HepG2 (cell line): Measurements from ENCODE around the gene SEC14L5. TPM values are rescaled to one million over a fixed set of nuclear protein-coding genes. Genes with fewer than 3 reads are reported as not detected.

ENCODE experiments used
- ATAC-seq: fragments of 200-7000 bp; cut with Tn5 transposase; 3 replicates; pipeline ENCODE4 v1.9.1; 2020; ENCODE audit warnings: mild to moderate bottlenecking, moderate library complexity
- BruUV-seq: library from RNA; stranded (reverse); fragments of 400-500 nt; replicated peaks from 2 replicates; lab custom pipeline; 2021; lab: Mats Ljungman, UMichigan
- CTCF ChIA-PET: fragments of 300-600 bp; formaldehyde crosslinking; extraction: SDS; loops from one replicate; lab custom pipeline; 2021; ENCODE audit warnings: low total read pairs, inconsistent platforms, low intra/inter-chr PET ratio; lab: Yijun Ruan, JAX
- POLR2A ChIA-PET: fragments of 350-600 bp; sonication (Branson Sonifier 250); formaldehyde crosslinking; loops from one replicate; lab custom pipeline; 2020; ENCODE audit warnings: antibody characterized with exemption, inconsistent platforms; lab: Yijun Ruan, JAX
- DNase-seq: peaks from one replicate; pipeline ENCODE4 v3.0.0-alpha.2; 2015; ENCODE audit warnings: low spot score
- FAIRE-seq: peaks from 3 replicates; lab custom pipeline; 2011; peaks lifted over from hg19 to GRCh38; lab: Jason Lieb, UNC
- H2AFZ ChIP-seq: one replicate; pipeline ENCODE4 v1.6.1; 2011; ENCODE audit warnings: low read length, inconsistent platforms
- H3K27ac ChIP-seq: fragments of 300-600 bp; 3 replicates; pipeline ENCODE4 v1.8.0; 2011; ENCODE audit warnings: mixed run types, mild to moderate bottlenecking, mixed read lengths, low read length, inconsistent platforms; ENCODE audit not compliant: insufficient read depth; ENCODE audit errors: extremely low read length
- H3K27me3 ChIP-seq, 2 experiments: fragments of 200-600 bp in 1 of 2; 2 replicates in 1 of 2; 3 replicates in 1 of 2; pipeline versions ENCODE4 v1.6.0 to v1.8.0; 2011; ENCODE audit warnings: low read length in 2 of 2, mild to moderate bottlenecking in 2 of 2, moderate library complexity in 2 of 2, inconsistent platforms in 1 of 2; ENCODE audit not compliant: insufficient read depth in 2 of 2, control insufficient read depth in 1 of 2
- H3K36me3 ChIP-seq, 2 experiments: fragments of 200-600 bp in 1 of 2; replicated peaks in 1 of 2; 2 replicates in 1 of 2; 3 replicates in 1 of 2; pipeline versions ENCODE4 v1.5.1 to v1.8.0; 2011; ENCODE audit warnings: low read length in 2 of 2, inconsistent platforms in 1 of 2; ENCODE audit not compliant: insufficient read depth in 2 of 2, control insufficient read depth in 1 of 2
- H3K4me1 ChIP-seq: 2 replicates; pipeline ENCODE4 v1.5.1; 2012; ENCODE audit warnings: low read length, inconsistent platforms; ENCODE audit not compliant: insufficient read depth
- H3K4me2 ChIP-seq: 2 replicates; pipeline ENCODE4 v1.6.0; 2011; ENCODE audit warnings: low read depth, low read length, inconsistent platforms
- H3K4me3 ChIP-seq, 3 experiments: fragments of 200-600 bp in 1 of 3; sonication (generic), shearing (Covaris generic) in 1 of 3; replicated peaks in 1 of 3; 2 replicates each; pipeline ENCODE4 v1.5.1; 2011 to 2016; ENCODE audit warnings: low read length in 3 of 3, inconsistent platforms in 2 of 3, low read depth in 2 of 3, mild to moderate bottlenecking in 2 of 3, control low read depth in 1 of 3, mixed read lengths in 1 of 3; ENCODE audit not compliant: insufficient read depth in 1 of 3
- H3K79me2 ChIP-seq: one replicate; pipeline ENCODE4 v1.6.1; 2011; ENCODE audit warnings: low read length, inconsistent platforms; ENCODE audit not compliant: insufficient read depth
- H3K9ac ChIP-seq: 2 replicates; pipeline ENCODE4 v1.6.0; 2011; ENCODE audit warnings: mild to moderate bottlenecking, low read depth, low read length, inconsistent platforms; ENCODE audit not compliant: insufficient read depth
- H3K9me3 ChIP-seq: 2 replicates; pipeline ENCODE4 v1.5.1; 2012; ENCODE audit warnings: mild to moderate bottlenecking, low read length
- H4K20me1 ChIP-seq: 2 replicates; pipeline ENCODE4 v1.6.0; 2011; ENCODE audit warnings: inconsistent platforms, mild to moderate bottlenecking, low read length, moderate library complexity; ENCODE audit not compliant: insufficient read depth
- CEBPB ChIP-seq: IDR thresholded peaks from 2 replicates; pipeline ENCODE4 v1.6.1; 2011; ENCODE audit warnings: low read depth, low read length, improper control_type of control experiment, borderline replicate concordance
- CHD2 ChIP-seq: IDR thresholded peaks from 2 replicates; pipeline ENCODE4 v1.6.1; 2011; ENCODE audit warnings: low read depth, low read length, improper control_type of control experiment
- EP300 ChIP-seq, 3 experiments: sonication (generic) in 1 of 3; formaldehyde crosslinking in 1 of 3; IDR thresholded peaks; 2 replicates each; pipeline versions ENCODE4 v1.5.1 to v1.6.1; 2011 to 2020; ENCODE audit warnings: low read depth in 2 of 3, low read length in 2 of 3, borderline replicate concordance in 1 of 3, improper control_type of control experiment in 1 of 3, mild to moderate bottlenecking in 1 of 3, missing genetic modification reagents in 1 of 3, moderate library complexity in 1 of 3
- KDM1A ChIP-seq: IDR thresholded peaks from 2 replicates; pipeline ENCODE4 v1.6.1; 2016; ENCODE audit warnings: missing compliant biosample characterization
- NFYB ChIP-seq: sonication (generic); formaldehyde crosslinking; IDR thresholded peaks from 2 replicates; pipeline ENCODE4 v1.4.0; 2020; ENCODE audit warnings: missing genetic modification reagents
- NFYC ChIP-seq: IDR thresholded peaks from 2 replicates; pipeline ENCODE4 v1.6.1; 2016; ENCODE audit warnings: missing genetic modification reagents, missing compliant biosample characterization
- PAX8 ChIP-seq: sonication (generic); formaldehyde crosslinking; IDR thresholded peaks from 2 replicates; pipeline ENCODE4 v1.8.0; 2022; ENCODE audit warnings: mild to moderate bottlenecking, missing genetic modification reagents, borderline replicate concordance
- SCMH1 ChIP-seq: sonication (generic); formaldehyde crosslinking; IDR thresholded peaks from 2 replicates; pipeline ENCODE4 v1.9.0; 2021; ENCODE audit warnings: missing genetic modification reagents, mild to moderate bottlenecking, borderline replicate concordance
- ZNF558 ChIP-seq: sonication (generic); formaldehyde crosslinking; IDR thresholded peaks from 2 replicates; pipeline ENCODE4 v1.9.0; 2022; ENCODE audit warnings: mild to moderate bottlenecking, missing genetic modification reagents, borderline replicate concordance
- WGBS: methylation state at CpG from one replicate; pipeline ENCODE4 v1.1.6; 2017; ENCODE audit warnings: low lambda C conversion rate; 5-methylcytosine and 5-hydroxymethylcytosine counted together
- in situ Hi-C: cut with HindIII; loops from 2 replicates; pipeline ENCODE4 v1.10.0; 2017; ENCODE audit warnings: low pct_unique_long_range_greater_than_20kb; ENCODE audit not compliant: extremely low pct_ligation_motif_present
- intact Hi-C: fragments of 100-400 bp; cut with micrococcal nuclease; formaldehyde crosslinking; loops from one replicate; pipeline ENCODE4 v1.10.0; 2022; ENCODE audit not compliant: unreplicated experiment
- polyA plus RNA-seq, 8 experiments: library from polyadenylated mRNA; depleted of rRNA in 3 of 8; stranded (reverse) in 7 of 8; unstranded in 1 of 8; fragments of >200 nt; fragmentation: Illumina TruSeq in 4 of 8; extraction: Trizol in 4 of 8; gene quantifications; 2 replicates each; pipeline versions ENCODE4 v1.2.1 to v1.2.3, GENCODE V29; 2011 to 2016; ENCODE audit warnings: low read depth in 4 of 8, missing spikeins in 1 of 8, mixed read lengths in 1 of 8; ENCODE audit not compliant: insufficient read depth in 1 of 8
- total RNA-seq, 5 experiments: library from RNA; depleted of rRNA; stranded (reverse); fragments of >200 nt; fragmentation: Illumina TruSeq; extraction: Trizol; gene quantifications; 2 replicates each; pipeline ENCODE4 v1.2.3, GENCODE V29; 2016; ENCODE audit warnings: low read depth in 1 of 5
- TF ChIP-seq, protein P1 (sequence below): sonication (generic); formaldehyde crosslinking; IDR thresholded peaks from 2 replicates; pipeline ENCODE4 v1.8.0; 2022; ENCODE audit warnings: missing genetic modification reagents, mild to moderate bottlenecking, inconsistent platforms, borderline replicate concordance
- TF ChIP-seq, protein P2 (sequence below), 2 experiments: sonication (generic) in 1 of 2; formaldehyde crosslinking in 1 of 2; IDR thresholded peaks; 2 replicates each; pipeline versions ENCODE4 v1.5.1 to v1.6.1; 2011 to 2020; ENCODE audit warnings: borderline replicate concordance in 1 of 2, low read depth in 1 of 2, low read length in 1 of 2, mild to moderate bottlenecking in 1 of 2, missing genetic modification reagents in 1 of 2, moderate library complexity in 1 of 2

SEC14L5 gene
- total and polyA plus RNA-seq, 2 of the 13 experiments (the other 11 are each of a cell fraction or from before 2014, with no cell fraction given), result 0.40 to 0.42 TPM

DNA sequence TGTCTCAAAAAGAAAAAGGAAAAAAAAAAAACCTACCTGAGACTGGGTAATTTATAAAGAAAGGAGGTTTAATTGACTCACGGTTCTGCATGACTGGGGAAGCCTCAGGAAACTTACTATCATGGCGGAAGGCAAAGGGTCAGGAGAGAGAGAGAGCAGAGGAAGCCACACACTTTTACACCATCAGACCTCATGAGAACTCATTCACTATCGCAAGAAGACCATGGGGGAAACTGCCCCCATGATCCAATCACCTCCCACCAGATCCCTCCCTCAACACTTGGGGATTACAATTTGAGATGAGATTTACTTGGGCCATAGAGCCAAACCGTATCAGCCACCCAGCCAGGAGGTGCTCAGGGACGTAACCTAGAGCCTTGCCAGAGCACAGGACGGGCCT is 54.8 kb downstream of the SEC14L5 start:
- 31% methylated on average over 6 of the region's 6 CpGs for WGBS
- FAIRE-seq, result no peak
- Histone ChIP-seq H3K9ac (no peak overlapping the region), H3K79me2 (no peaks in the 10 kb centered on the region)
- TF ChIP-seq CHD2, result peak; percentile 59; the same call in 1 of the 2 replicates
- no peak for TF ChIP-seq EP300 (IDR thresholded peaks at IDR 0.05; ENCODE audit: low read depth in 2 of 2, low read length in 2 of 2)
- no peak for TF ChIP-seq EP300 (CRISPR knock-in tag; IDR thresholded peaks at IDR 0.05; ENCODE audit: borderline replicate concordance)
- TF ChIP-seq SCMH1 (CRISPR knock-in tag), result no peak
- TF ChIP-seq, protein P1, sequence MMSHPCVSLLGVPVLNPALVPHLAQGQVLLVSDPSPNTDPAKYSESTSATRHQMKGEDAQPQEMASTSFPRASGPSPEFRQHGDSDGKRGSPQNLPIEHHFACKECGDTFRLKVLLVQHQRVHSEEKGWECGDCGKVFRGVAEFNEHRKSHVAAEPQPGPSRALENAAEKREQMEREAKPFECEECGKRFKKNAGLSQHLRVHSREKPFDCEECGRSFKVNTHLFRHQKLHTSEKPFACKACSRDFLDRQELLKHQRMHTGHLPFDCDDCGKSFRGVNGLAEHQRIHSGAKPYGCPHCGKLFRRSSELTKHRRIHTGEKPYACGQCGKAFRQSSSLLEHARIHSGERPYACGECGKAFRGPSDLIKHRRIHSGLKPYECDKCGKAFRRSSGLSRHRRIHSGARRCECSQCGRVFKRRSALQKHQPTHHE (CRISPR knock-in tag), result no peak
- no peak for TF ChIP-seq PAX8 (CRISPR knock-in tag)
- TF ChIP-seq, all 625 proteins: peak for 1
- BruUV-seq, result no TSS peak
- Histone ChIP-seq H3K27me3 (peaks cover 0 to 56% of the 10 kb centered on the region in 2 experiments; a peak in 4 of 5 replicates), H2AFZ (no peak overlapping the region), H3K27ac (no peak overlapping the region), H3K4me1 (peaks cover 23% of the 10 kb centered on the region), H3K4me3 (no peak overlapping the region), H4K20me1 (no peaks in the 10 kb centered on the region), H3K4me2 (no peak overlapping the region), H3K9me3 (no peaks in the 10 kb centered on the region), H3K36me3 (no peaks in the 10 kb centered on the region)
- in situ Hi-C loops (no loop called here), intact Hi-C loops (no loop called here)
- CTCF ChIA-PET, result no interaction called here
- POLR2A ChIA-PET, result no interaction called here
- ATAC-seq, result no peak
- no peak for DNase-seq

DNA sequence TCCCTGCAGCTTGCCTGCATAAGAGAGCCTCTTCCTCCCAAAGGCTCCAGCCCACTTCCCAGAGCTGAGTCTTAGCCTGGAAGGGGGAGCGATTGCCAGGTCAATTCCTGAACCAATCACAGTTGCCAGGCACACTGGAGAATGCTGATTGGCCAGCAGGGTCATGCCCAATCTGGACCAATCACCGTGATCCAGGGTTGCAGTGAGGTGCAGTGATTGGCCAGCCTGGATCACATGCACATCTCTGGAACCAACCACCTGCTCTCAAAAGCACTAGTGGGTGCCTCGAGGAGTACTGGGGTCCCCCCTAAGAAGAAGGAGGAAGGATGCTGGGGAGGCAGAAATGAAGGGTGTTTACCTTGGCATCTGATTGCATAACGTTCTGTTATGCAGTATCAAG is 57.2 kb downstream of the SEC14L5 start:
- in situ Hi-C loops, result no loop called here
- no peak for FAIRE-seq

More for the DNA sequence above, 57.2 kb downstream of the SEC14L5 start:
- 11% methylated on average over 3 of the region's 4 CpGs for WGBS
- H3K27ac ChIP-seq, result no peak overlapping the region
- CTCF ChIA-PET, result no interaction called here
- POLR2A ChIA-PET, result no interaction called here
- peaks cover 11% of the 10 kb centered on the region for H3K4me1 ChIP-seq
- DNase-seq, result no peak
- no peak overlapping the region for H3K4me2 ChIP-seq
- H3K4me3 ChIP-seq, result no peak overlapping the region
- no peaks in the 10 kb centered on the region for H4K20me1 ChIP-seq
- no peaks in the 10 kb centered on the region for H3K9me3 ChIP-seq
- no peak overlapping the region for H3K9ac ChIP-seq
- intact Hi-C loops, result no loop called here
- TF ChIP-seq NFYB (CRISPR knock-in tag) (peak; percentile 66), NFYC (CRISPR knock-in tag) (peak; percentile 74), KDM1A (CRISPR knock-in tag) (no peak), ZNF558 (CRISPR knock-in tag) (no peak), CEBPB (peak; percentile 54; the same call in 1 of the 2 replicates)
- TF ChIP-seq, protein P2, sequence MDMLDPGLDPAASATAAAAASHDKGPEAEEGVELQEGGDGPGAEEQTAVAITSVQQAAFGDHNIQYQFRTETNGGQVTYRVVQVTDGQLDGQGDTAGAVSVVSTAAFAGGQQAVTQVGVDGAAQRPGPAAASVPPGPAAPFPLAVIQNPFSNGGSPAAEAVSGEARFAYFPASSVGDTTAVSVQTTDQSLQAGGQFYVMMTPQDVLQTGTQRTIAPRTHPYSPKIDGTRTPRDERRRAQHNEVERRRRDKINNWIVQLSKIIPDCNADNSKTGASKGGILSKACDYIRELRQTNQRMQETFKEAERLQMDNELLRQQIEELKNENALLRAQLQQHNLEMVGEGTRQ (IDR thresholded peaks at IDR 0.05; ENCODE audit: low read depth, low read length), result peak; percentile 44
- TF ChIP-seq, protein P2 (CRISPR knock-in tag; IDR thresholded peaks at IDR 0.05; ENCODE audit: borderline replicate concordance), result peak; percentile 38; the same call in 1 of the 2 replicates
- H2AFZ ChIP-seq, result no peak overlapping the region
- BruUV-seq, result no TSS peak
- no peaks in the 10 kb centered on the region for H3K79me2 ChIP-seq
- H3K27me3 ChIP-seq, result peaks cover 0 to 48% of the 10 kb centered on the region in 2 experiments; a peak in 4 of 5 replicates
- ATAC-seq, result peak; percentile 8; the same call in 2 of the 3 replicates
- H3K36me3 ChIP-seq, result no peaks in the 10 kb centered on the region
